OCI-LY7 (cell line): ENCODE measurements around the gene BRSK1. TPM values are rescaled to one million over a fixed set of nuclear protein-coding genes. Genes with fewer than 3 reads are reported as not detected.

Experiments used
- BruUV-seq: library from RNA; stranded (reverse); fragments of 400-500 nt; replicated peaks from 2 replicates; lab custom pipeline; 2021; lab: Mats Ljungman, UMichigan
- CTCF ChIA-PET: fragments of 300-600 bp; sonication (Branson Sonifier 250); formaldehyde crosslinking; loops from one replicate; lab custom pipeline; 2022; ENCODE audit warnings: antibody characterized with exemption; ENCODE audit not compliant: unreplicated experiment; lab: Charles Lee
- POLR2A ChIA-PET: fragments of 300-600 bp; sonication (Branson Sonifier 250); formaldehyde crosslinking; loops from one replicate; lab custom pipeline; 2022; ENCODE audit warnings: antibody characterized with exemption; lab: Charles Lee
- DNase-seq: peaks from one replicate; pipeline ENCODE4 v3.0.0-alpha.2; 2015; ENCODE audit warnings: low spot score
- H2AFZ ChIP-seq: fragments of 200-600 bp; sonication (generic), shearing (Covaris generic); 2 replicates; pipeline ENCODE4 v1.6.1; 2014; ENCODE audit warnings: mild to moderate bottlenecking, antibody characterized with exemption, low read length, moderate library complexity
- H3K27ac ChIP-seq: fragments of 200-600 bp; sonication (generic); 2 replicates; pipeline ENCODE4 v1.5.1; 2014; ENCODE audit warnings: mixed run types, low read depth, mild to moderate bottlenecking, moderate library complexity, low read length, inconsistent platforms; ENCODE audit not compliant: poor library complexity, severe bottlenecking
- H3K36me3 ChIP-seq: fragments of 200-600 bp; sonication (generic); 2 replicates; pipeline ENCODE4 v1.6.1; 2014; ENCODE audit warnings: mild to moderate bottlenecking, antibody characterized with exemption, low read length, moderate library complexity, mixed read lengths; ENCODE audit not compliant: insufficient read depth
- H3K4me1 ChIP-seq: fragments of 200-600 bp; sonication (generic); 2 replicates; pipeline ENCODE4 v1.5.1; 2014; ENCODE audit warnings: mild to moderate bottlenecking, low read length; ENCODE audit not compliant: insufficient read depth, poor library complexity, severe bottlenecking
- H3K4me2 ChIP-seq: fragments of 200-600 bp; sonication (generic); 2 replicates; pipeline ENCODE4 v1.6.1; 2014; ENCODE audit warnings: mild to moderate bottlenecking, low read length
- H3K4me3 ChIP-seq: fragments of 200-600 bp; sonication (generic); 2 replicates; pipeline ENCODE4 v1.5.1; 2014; ENCODE audit warnings: mild to moderate bottlenecking, low read depth, low read length; ENCODE audit not compliant: poor library complexity, severe bottlenecking
- H3K79me2 ChIP-seq: fragments of 200-600 bp; sonication (generic); 2 replicates; pipeline ENCODE4 v1.6.1; 2016; ENCODE audit warnings: low read depth, mild to moderate bottlenecking, low read length, moderate library complexity, mixed read lengths; ENCODE audit not compliant: insufficient read depth
- H3K9me2 ChIP-seq: fragments of 200-600 bp; sonication (generic); 2 replicates; pipeline ENCODE4 v1.6.1; 2016; ENCODE audit warnings: mild to moderate bottlenecking, low read length, mixed read lengths; ENCODE audit not compliant: insufficient read depth
- H3K9me3 ChIP-seq: fragments of 200-600 bp; sonication (generic); 2 replicates; pipeline ENCODE4 v1.6.1; 2014; ENCODE audit warnings: mild to moderate bottlenecking, mixed run types, low read length, mixed read lengths
- H4K20me1 ChIP-seq: fragments of 200-600 bp; sonication (generic); 2 replicates; pipeline ENCODE4 v1.6.1; 2014; ENCODE audit warnings: mild to moderate bottlenecking, antibody characterized with exemption, low read length, moderate library complexity, mixed read lengths; ENCODE audit not compliant: insufficient read depth
- CTCF ChIP-seq: fragments of 200-600 bp; sonication (generic); conservative IDR thresholded peaks from 2 replicates; pipeline ENCODE4 v1.5.1; 2014; ENCODE audit warnings: mild to moderate bottlenecking, antibody characterized with exemption, low read length, moderate library complexity, mixed read lengths
- EZH2phosphoT487 ChIP-seq: fragments of 200-600 bp; sonication (generic); IDR thresholded peaks from 2 replicates; pipeline ENCODE4 v1.6.1; 2018; ENCODE audit warnings: low read depth, borderline replicate concordance, mild to moderate bottlenecking, mixed run types, antibody characterized with exemption, low read length, moderate library complexity, mixed read lengths
- intact Hi-C: fragments of 100-400 bp; cut with micrococcal nuclease; formaldehyde crosslinking; loops from one replicate; pipeline ENCODE4 v1.10.0; 2022; ENCODE audit not compliant: unreplicated experiment
- total RNA-seq, 2 experiments: library from RNA; depleted of rRNA in 1 of 2; stranded (reverse); fragments of >200 nt in 1 of 2; shearing (Covaris generic) in 1 of 2; gene quantifications; 2 replicates each; pipeline ENCODE4 v1.2.3, GENCODE V29; 2014 to 2022

The BRSK1 gene
- total RNA-seq, 2 experiments from 2014 or later: 16.1 to 23.9 TPM

GRCh38 chr19:55279770-55280643, 3.8 kb upstream of the BRSK1 start, which contains the start of gene HSPBP1:
TSS of gene HSPBP1 (minus strand) at chr19:55280110. CDS start at chr19:55279608, 502 bp downstream.
- Histone ChIP-seq H3K36me3 (peaks cover 16% of the 10 kb centered on the region; the same call in 1 of the 2 replicates), H2AFZ (peak within 1 kb of the TSS; percentile 43; the same call in 1 of the 2 replicates), H3K27ac (peak within 1 kb of the TSS; percentile 93), H3K4me2 (peak within 1 kb of the TSS; percentile 99), H3K9me3 (no peaks in the 10 kb centered on the region), H3K9me2 (no peaks in the 10 kb centered on the region), H4K20me1 (no peaks in the 10 kb centered on the region), H3K4me1 (peaks cover 78% of the 10 kb centered on the region), H3K79me2 (peaks cover 28% of the 10 kb centered on the region), H3K4me3 (peak within 1 kb of the TSS; percentile 95)
- peak; percentile 98 for DNase-seq
- TF ChIP-seq EZH2phosphoT487: no peak
- no peak for TF ChIP-seq CTCF
- CTCF ChIA-PET: no interaction called here
- intact Hi-C loops: loop anchor here (1.0 to 5.0 kb wide), 4 partner anchors 21 to 127 kb away; partner anchors contain the start of genes PPP6R1 and UBE2S
- POLR2A ChIA-PET: interaction anchor here (0.6 to 1.4 kb wide), 6 partner anchors 13 to 30 kb away, joined by 3 to 6 read pairs (median 3); no protein-coding TSS in a partner anchor
- no TSS peak for BruUV-seq

GRCh38 chr19:55284405-55285058, 735 bp downstream of the BRSK1 start:
- Histone ChIP-seq H4K20me1 (no peaks in the 10 kb centered on the region), H3K4me2 (peak overlapping the region; percentile 56), H2AFZ (no peak overlapping the region), H3K4me1 (peaks cover 45% of the 10 kb centered on the region), H3K4me3 (peak overlapping the region; percentile 64), H3K79me2 (peaks cover 3% of the 10 kb centered on the region; the same call in 1 of the 2 replicates), H3K9me3 (no peaks in the 10 kb centered on the region), H3K9me2 (no peaks in the 10 kb centered on the region), H3K36me3 (peaks cover 15% of the 10 kb centered on the region; the same call in 1 of the 2 replicates), H3K27ac (peak overlapping the region; percentile 19)
- no peak for TF ChIP-seq EZH2phosphoT487
- no peak for TF ChIP-seq CTCF
- BruUV-seq: no TSS peak
- intact Hi-C loops: loop anchor here (5.0 kb wide), 1 partner anchor 112 kb away; no protein-coding TSS in a partner anchor
- CTCF ChIA-PET: no interaction called here
- POLR2A ChIA-PET: no interaction called here
- no peak for DNase-seq
